DOHH2 (cell line): ENCODE measurements around the gene INPP4B.

ENCODE experiments used
- EZH2phosphoT487 ChIP-seq: fragments of 200-600 bp; sonication (generic); IDR thresholded peaks from 2 replicates; pipeline ENCODE4 v1.6.1; 2017; ENCODE audit warnings: borderline replicate concordance, mild to moderate bottlenecking, antibody characterized with exemption, low read length, moderate library complexity, mixed read lengths
- TF ChIP-seq, protein P1 (sequence below): fragments of 200-600 bp; sonication (generic); IDR thresholded peaks from one replicate; pipeline ENCODE4 v1.5.1; 2014; ENCODE audit warnings: antibody characterized with exemption, mild to moderate bottlenecking, low read depth, low read length; ENCODE audit not compliant: poor library complexity, severe bottlenecking

DNA sequence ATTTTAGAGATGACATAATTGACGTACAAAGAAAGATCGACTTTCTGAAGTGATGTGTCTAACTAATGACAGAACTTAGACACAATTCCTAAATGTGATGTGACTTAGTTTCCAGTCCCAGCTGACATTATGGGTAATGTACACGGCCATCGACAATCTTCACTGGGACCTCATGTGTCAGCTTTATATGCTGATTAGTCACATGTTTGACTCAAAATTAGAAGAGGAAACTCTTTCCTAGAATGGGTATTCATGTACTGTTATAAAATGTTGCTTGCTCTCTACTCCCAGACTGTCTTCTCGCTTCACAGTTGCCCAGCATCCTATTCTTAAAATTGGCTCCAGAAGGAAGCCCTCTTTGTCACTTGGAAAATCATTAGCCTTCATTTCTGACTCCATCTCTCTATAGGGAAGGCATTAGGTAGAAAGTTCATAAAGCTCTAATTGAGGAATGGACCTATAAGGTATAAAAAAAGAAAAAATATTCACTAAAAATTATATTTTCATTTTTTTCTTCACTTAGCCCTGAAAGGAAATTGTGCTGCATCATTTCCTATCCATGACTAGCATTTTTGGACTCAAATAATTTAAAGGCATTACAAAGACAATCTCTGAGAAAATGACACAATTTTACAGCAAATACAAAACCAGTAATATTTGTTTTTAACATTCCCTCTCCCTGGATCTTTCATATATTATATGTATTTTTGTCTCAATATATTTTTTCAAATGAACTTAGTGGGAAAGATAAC is 554.6 kb downstream of the INPP4B start:
- TF ChIP-seq, protein P1, sequence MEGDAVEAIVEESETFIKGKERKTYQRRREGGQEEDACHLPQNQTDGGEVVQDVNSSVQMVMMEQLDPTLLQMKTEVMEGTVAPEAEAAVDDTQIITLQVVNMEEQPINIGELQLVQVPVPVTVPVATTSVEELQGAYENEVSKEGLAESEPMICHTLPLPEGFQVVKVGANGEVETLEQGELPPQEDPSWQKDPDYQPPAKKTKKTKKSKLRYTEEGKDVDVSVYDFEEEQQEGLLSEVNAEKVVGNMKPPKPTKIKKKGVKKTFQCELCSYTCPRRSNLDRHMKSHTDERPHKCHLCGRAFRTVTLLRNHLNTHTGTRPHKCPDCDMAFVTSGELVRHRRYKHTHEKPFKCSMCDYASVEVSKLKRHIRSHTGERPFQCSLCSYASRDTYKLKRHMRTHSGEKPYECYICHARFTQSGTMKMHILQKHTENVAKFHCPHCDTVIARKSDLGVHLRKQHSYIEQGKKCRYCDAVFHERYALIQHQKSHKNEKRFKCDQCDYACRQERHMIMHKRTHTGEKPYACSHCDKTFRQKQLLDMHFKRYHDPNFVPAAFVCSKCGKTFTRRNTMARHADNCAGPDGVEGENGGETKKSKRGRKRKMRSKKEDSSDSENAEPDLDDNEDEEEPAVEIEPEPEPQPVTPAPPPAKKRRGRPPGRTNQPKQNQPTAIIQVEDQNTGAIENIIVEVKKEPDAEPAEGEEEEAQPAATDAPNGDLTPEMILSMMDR = no peak
- TF ChIP-seq EZH2phosphoT487 = no peak
